ENCODE results near the gene GRK6. TPM values are rescaled to one million over a fixed set of nuclear protein-coding genes. Genes with fewer than 3 reads are reported as not detected.

GRK6 gene
- total RNA-seq, 1 donor from 2014 or later: 43.0 TPM

DNA sequence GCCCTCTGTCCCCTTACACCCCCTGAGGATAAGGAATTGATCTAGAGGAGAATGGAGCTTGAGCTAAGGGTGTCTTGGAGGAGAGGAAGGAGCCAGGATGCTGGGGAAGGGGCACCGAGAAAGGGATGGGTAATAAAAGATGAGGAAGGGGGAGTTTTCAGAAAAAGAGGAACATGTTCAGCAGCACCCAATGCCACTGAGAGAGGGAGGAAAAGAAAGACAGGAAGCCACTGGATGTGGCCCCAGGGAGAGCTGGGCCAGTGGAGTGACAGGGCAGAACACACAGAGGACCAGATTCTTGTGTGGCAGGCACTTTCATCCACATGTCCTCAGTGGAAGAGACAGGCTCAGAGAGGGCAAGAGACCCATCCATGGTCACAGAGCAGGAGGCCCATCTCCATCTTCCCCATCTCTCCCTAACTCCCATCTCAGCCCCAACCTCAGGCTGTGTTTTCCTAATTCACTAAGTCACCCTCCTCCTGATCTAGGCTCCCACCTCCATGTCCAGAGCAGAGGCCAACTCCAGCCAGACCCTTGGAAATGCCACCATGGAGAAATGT, 33.2 kb upstream of the GRK6 start:
- TF ChIP-seq, protein P1, sequence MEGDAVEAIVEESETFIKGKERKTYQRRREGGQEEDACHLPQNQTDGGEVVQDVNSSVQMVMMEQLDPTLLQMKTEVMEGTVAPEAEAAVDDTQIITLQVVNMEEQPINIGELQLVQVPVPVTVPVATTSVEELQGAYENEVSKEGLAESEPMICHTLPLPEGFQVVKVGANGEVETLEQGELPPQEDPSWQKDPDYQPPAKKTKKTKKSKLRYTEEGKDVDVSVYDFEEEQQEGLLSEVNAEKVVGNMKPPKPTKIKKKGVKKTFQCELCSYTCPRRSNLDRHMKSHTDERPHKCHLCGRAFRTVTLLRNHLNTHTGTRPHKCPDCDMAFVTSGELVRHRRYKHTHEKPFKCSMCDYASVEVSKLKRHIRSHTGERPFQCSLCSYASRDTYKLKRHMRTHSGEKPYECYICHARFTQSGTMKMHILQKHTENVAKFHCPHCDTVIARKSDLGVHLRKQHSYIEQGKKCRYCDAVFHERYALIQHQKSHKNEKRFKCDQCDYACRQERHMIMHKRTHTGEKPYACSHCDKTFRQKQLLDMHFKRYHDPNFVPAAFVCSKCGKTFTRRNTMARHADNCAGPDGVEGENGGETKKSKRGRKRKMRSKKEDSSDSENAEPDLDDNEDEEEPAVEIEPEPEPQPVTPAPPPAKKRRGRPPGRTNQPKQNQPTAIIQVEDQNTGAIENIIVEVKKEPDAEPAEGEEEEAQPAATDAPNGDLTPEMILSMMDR (IDR thresholded peaks at IDR 0.05; ENCODE audit: unreplicated experiment): no peak
- no peak overlapping the region for H3K27ac Mint-ChIP-seq
- H3K4me1 Mint-ChIP-seq (ENCODE audit: low read depth): peaks cover 1% of the 10 kb centered on the region
- H3K9me3 Mint-ChIP-seq (ENCODE audit: low read depth): no peaks in the 10 kb centered on the region
- no peaks in the 10 kb centered on the region for H3K36me3 Mint-ChIP-seq (ENCODE audit: insufficient read depth)
- no peak for DNase-seq (ENCODE audit: low spot score, unreplicated experiment)
- peaks cover 40% of the 10 kb centered on the region for H3K27me3 Mint-ChIP-seq
- H3K4me3 Mint-ChIP-seq (ENCODE audit: low read depth): no peak overlapping the region

DNA sequence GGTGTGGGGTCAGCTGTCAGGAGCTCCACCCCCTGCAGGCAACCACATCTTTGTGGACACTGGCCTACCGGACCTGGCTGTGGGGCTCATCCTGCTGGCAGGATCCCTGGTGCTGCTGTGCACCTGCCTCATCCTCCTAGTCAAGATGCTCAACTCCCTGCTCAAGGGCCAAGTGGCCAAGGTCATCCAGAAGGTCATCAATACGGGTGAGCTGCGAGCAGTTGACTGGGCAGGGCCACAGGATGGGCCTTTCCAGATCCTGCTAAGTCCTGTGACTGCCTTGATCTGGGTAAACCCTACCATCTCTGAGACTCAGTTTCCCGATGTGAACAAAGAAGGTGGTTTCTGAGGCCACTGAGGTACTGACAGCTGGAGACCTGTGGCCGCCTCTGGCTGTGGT, 32.5 kb upstream of the GRK6 start:
- Mint-ChIP-seq H3K36me3 (ENCODE audit: insufficient read depth) (no peaks in the 10 kb centered on the region), H3K9me3 (ENCODE audit: low read depth) (no peaks in the 10 kb centered on the region), H3K4me1 (ENCODE audit: low read depth) (peaks cover 1% of the 10 kb centered on the region), H3K27me3 (peaks cover 38% of the 10 kb centered on the region), H3K4me3 (ENCODE audit: low read depth) (no peak overlapping the region), H3K27ac (no peak overlapping the region)
- TF ChIP-seq, protein P1 (IDR thresholded peaks at IDR 0.05; ENCODE audit: unreplicated experiment): no peak
- no peak for DNase-seq (ENCODE audit: low spot score, unreplicated experiment)

DNA sequence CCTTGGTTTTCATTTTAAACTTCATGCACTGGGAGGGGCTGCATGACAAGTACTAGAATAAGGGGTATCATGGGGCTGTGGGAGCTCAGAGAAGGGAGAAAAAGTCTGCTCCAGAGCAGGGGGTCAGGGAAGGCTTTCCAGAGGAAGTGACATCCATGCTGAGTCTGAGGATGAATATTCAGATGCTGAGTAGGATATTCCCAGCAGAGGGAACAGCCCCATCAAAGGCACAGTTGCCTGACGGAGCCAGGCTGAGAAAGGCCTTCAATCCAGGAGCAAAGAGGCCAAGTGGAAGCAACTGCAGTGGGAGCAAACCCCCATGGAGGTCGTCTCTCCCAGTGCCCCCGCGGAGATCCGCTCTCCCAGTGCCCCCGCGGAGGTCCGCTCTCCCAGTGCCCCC, 30.4 kb upstream of the GRK6 start:
- no peaks in the 10 kb centered on the region for H3K36me3 Mint-ChIP-seq (ENCODE audit: insufficient read depth)
- H3K9me3 Mint-ChIP-seq (ENCODE audit: low read depth): no peaks in the 10 kb centered on the region
- TF ChIP-seq, protein P1 (IDR thresholded peaks at IDR 0.05; ENCODE audit: unreplicated experiment): no peak
- no peak overlapping the region for H3K27ac Mint-ChIP-seq
- no peak overlapping the region for H3K4me3 Mint-ChIP-seq (ENCODE audit: low read depth)
- peaks cover 24% of the 10 kb centered on the region for H3K27me3 Mint-ChIP-seq
- H3K4me1 Mint-ChIP-seq (ENCODE audit: low read depth): no peaks in the 10 kb centered on the region
- no peak for DNase-seq (ENCODE audit: low spot score, unreplicated experiment)

DNA sequence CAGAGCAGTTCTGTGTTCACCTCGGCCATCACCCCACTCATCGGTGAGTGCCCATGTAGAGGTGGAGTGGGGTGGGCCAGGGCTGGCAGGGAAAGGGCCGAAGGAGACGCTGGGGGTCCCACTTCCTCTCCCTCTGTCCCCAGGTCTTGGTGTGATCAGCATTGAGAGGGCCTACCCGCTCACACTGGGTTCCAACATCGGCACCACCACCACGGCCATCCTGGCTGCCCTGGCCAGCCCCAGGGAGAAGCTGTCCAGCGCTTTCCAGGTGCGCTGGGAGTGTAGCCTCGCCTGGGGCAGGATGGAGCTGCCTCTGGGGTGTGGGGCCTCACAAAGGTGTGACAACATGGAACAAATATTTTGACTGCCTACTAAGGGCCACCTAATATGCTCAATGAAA, 29.7 kb upstream of the GRK6 start:
- Mint-ChIP-seq H3K27me3 (peaks cover 32% of the 10 kb centered on the region), H3K27ac (no peak overlapping the region), H3K4me1 (ENCODE audit: low read depth) (no peaks in the 10 kb centered on the region), H3K4me3 (ENCODE audit: low read depth) (no peak overlapping the region), H3K9me3 (ENCODE audit: low read depth) (no peaks in the 10 kb centered on the region), H3K36me3 (ENCODE audit: insufficient read depth) (no peaks in the 10 kb centered on the region)
- TF ChIP-seq, protein P1 (IDR thresholded peaks at IDR 0.05; ENCODE audit: unreplicated experiment): no peak
- no peak for DNase-seq (ENCODE audit: low spot score, unreplicated experiment)

- no peak overlapping the region for H3K27ac Mint-ChIP-seq
Observed at GRCh38 chr5:177397875-177398390, 28.5 kb upstream of the GRK6 start.

More at GRCh38 chr5:177397875-177398390, 28.5 kb upstream of the GRK6 start:
- H3K9me3 Mint-ChIP-seq (ENCODE audit: low read depth): no peaks in the 10 kb centered on the region
- TF ChIP-seq, protein P1 (IDR thresholded peaks at IDR 0.05; ENCODE audit: unreplicated experiment): no peak
- H3K4me3 Mint-ChIP-seq (ENCODE audit: low read depth): no peak overlapping the region
- no peaks in the 10 kb centered on the region for H3K36me3 Mint-ChIP-seq (ENCODE audit: insufficient read depth)
- peaks cover 4% of the 10 kb centered on the region for H3K4me1 Mint-ChIP-seq (ENCODE audit: low read depth)
- H3K27me3 Mint-ChIP-seq: peaks cover 43% of the 10 kb centered on the region
- no peak for DNase-seq (ENCODE audit: low spot score, unreplicated experiment)
